ENCODE measurements around the gene TMEM185B. TPM values are rescaled to one million over a fixed set of nuclear protein-coding genes. Genes with fewer than 3 reads are reported as not detected.
A peak's percentile ranks its signal among the peaks of the same experiment; 100 is the strongest.

The TMEM185B gene
- total and polyA plus RNA-seq, 2 donors (not counting 3 experiments of a cell fraction or from before 2014, with no cell fraction given), result 29.9 to 31.8 TPM

- no peaks in the 10 kb centered on the region for H3K27me3 ChIP-seq (ENCODE audit: control insufficient read depth in 2 of 2, insufficient read depth in 2 of 2, low read length in 2 of 2)
- peaks cover 3% of the 10 kb centered on the region in 2 experiments for H3K36me3 ChIP-seq (ENCODE audit: control insufficient read depth in 2 of 2, extremely low read depth in 1 of 2, insufficient read depth in 2 of 2, low read length in 2 of 2)
- H3K9me3 ChIP-seq (replicated peaks; ENCODE audit: control insufficient read depth, insufficient read depth, low read length), result no peaks in the 10 kb centered on the region
- no peak overlapping the region for H2AFZ ChIP-seq (ENCODE audit: low read depth, low read length)
- H4K20me1 ChIP-seq (replicated peaks; ENCODE audit: control insufficient read depth, extremely low read depth, insufficient read depth, low read length), result no peaks in the 10 kb centered on the region
- POLR2A ChIA-PET, result interaction anchor here (0.6 kb wide), 1 partner anchor 256 kb away, joined by 4 read pairs; no protein-coding TSS in a partner anchor
- intact Hi-C loops (cut with micrococcal nuclease) (loop anchor here (10.0 kb wide), 1 partner anchor 299 kb away; no protein-coding TSS in a partner anchor), dilution Hi-C loops (cut with MboI; ENCODE audit: extremely low pct_ligation_motif_present, low sequenced_read_pairs) (no loop called here)
- H3K9ac ChIP-seq (replicated peaks; ENCODE audit: extremely low read depth, insufficient read depth, low read length), result no peak overlapping the region
- TF ChIP-seq GATA2 (IDR thresholded peaks at IDR 0.05; ENCODE audit: insufficient read depth, insufficient read length, low read depth, low read length) (no peak), CTCF (IDR thresholded peaks at IDR 0.05; ENCODE audit: extremely low read depth in 1 of 2, insufficient read depth in 1 of 2, low read depth in 1 of 2, low read length in 2 of 2) (no peak)
- DNase-seq (ENCODE audit: low read depth, low spot score), result peak; percentile 74
- no TSS peak for BruUV-seq (replicated peaks)
- H3K79me2 ChIP-seq (ENCODE audit: control insufficient read depth, insufficient read depth, low read length), result peaks cover 66% of the 10 kb centered on the region
- no peaks in the 10 kb centered on the region for H3K9me1 ChIP-seq (replicated peaks; ENCODE audit: control insufficient read depth, extremely low read depth, insufficient read depth, low read length)
- peak; percentile 83 for FAIRE-seq
- H3K4me2 ChIP-seq (ENCODE audit: insufficient read depth, low read length), result no peak overlapping the region
- CTCF ChIA-PET, result interaction anchor here (1.2 to 5.7 kb wide), 6 partner anchors 16 to 58 kb away, joined by 3 to 41 read pairs (median 4); no protein-coding TSS in a partner anchor
- H3K4me3 ChIP-seq (replicated peaks in 1 of 3; ENCODE audit: insufficient read depth in 1 of 3, low read depth in 1 of 3, low read length in 3 of 3), result no peak overlapping the region
- no peak overlapping the region for H3K27ac ChIP-seq (ENCODE audit: insufficient read depth, low read depth, low read length)
- peaks cover 62% of the 10 kb centered on the region for H3K4me1 ChIP-seq (ENCODE audit: control insufficient read depth, extremely low read depth, insufficient read depth, low read length)
These were observed 32.9 kb upstream of the TMEM185B start for GRCh38 chr2:120255986-120256650.

- BruUV-seq (replicated peaks), result no TSS peak
- H3K4me1 ChIP-seq (ENCODE audit: control insufficient read depth, extremely low read depth, insufficient read depth, low read length), result peaks cover 53% of the 10 kb centered on the region
- ChIA-PET POLR2A (no interaction called here), CTCF (interaction anchor here (1.5 to 5.7 kb wide), 2 partner anchors 15 to 59 kb away, joined by 5 to 41 read pairs; no protein-coding TSS in a partner anchor)
- no peaks in the 10 kb centered on the region for H3K9me3 ChIP-seq (replicated peaks; ENCODE audit: control insufficient read depth, insufficient read depth, low read length)
- H3K9ac ChIP-seq (replicated peaks; ENCODE audit: extremely low read depth, insufficient read depth, low read length), result no peak overlapping the region
- no peaks in the 10 kb centered on the region for H3K9me1 ChIP-seq (replicated peaks; ENCODE audit: control insufficient read depth, extremely low read depth, insufficient read depth, low read length)
- H3K4me3 ChIP-seq (replicated peaks in 1 of 3; ENCODE audit: insufficient read depth in 1 of 3, low read depth in 1 of 3, low read length in 3 of 3), result peak overlapping the region in 2 of 3 experiments; percentile 16 to 67
- H3K36me3 ChIP-seq (ENCODE audit: control insufficient read depth in 2 of 2, extremely low read depth in 1 of 2, insufficient read depth in 2 of 2, low read length in 2 of 2), result peaks cover 3% of the 10 kb centered on the region in 2 experiments
- intact Hi-C loops (cut with micrococcal nuclease), result loop anchor here (10.0 kb wide), 1 partner anchor 300 kb away; no protein-coding TSS in a partner anchor
- no peaks in the 10 kb centered on the region for H3K27me3 ChIP-seq (ENCODE audit: control insufficient read depth in 2 of 2, insufficient read depth in 2 of 2, low read length in 2 of 2)
- H3K79me2 ChIP-seq (ENCODE audit: control insufficient read depth, insufficient read depth, low read length), result peaks cover 56% of the 10 kb centered on the region
- no peak overlapping the region for H3K27ac ChIP-seq (ENCODE audit: insufficient read depth, low read depth, low read length)
- H3K4me2 ChIP-seq (ENCODE audit: insufficient read depth, low read length), result peak overlapping the region; percentile 44
- dilution Hi-C loops (cut with MboI; ENCODE audit: extremely low pct_ligation_motif_present, low sequenced_read_pairs), result no loop called here
- peak; percentile 26 for FAIRE-seq
- H4K20me1 ChIP-seq (replicated peaks; ENCODE audit: control insufficient read depth, extremely low read depth, insufficient read depth, low read length), result no peaks in the 10 kb centered on the region
- peak; percentile 61 for DNase-seq (ENCODE audit: low read depth, low spot score)
- H2AFZ ChIP-seq (ENCODE audit: low read depth, low read length), result no peak overlapping the region
- TF ChIP-seq EZH2 (IDR thresholded peaks at IDR 0.05; ENCODE audit: borderline replicate concordance, low read depth, low read length, severe bottlenecking) (no peak), MAX (IDR thresholded peaks at IDR 0.05; ENCODE audit: insufficient read depth, insufficient read length) (no peak), GATA2 (IDR thresholded peaks at IDR 0.05; ENCODE audit: insufficient read depth, insufficient read length, low read depth, low read length) (no peak), POLR2AphosphoS5 (IDR thresholded peaks at IDR 0.05; ENCODE audit: insufficient read depth, low read depth, low read length) (no peak)
These were observed 31.9 kb upstream of the TMEM185B start for GRCh38 chr2:120255071-120255470.
